GM21529 (cell line): ENCODE data around the gene SGIP1.

Source experiments
- ATAC-seq: cut with Tn5 transposase; IDR thresholded peaks from one replicate; pipeline ENCODE4 v1.9.1; 2021; ENCODE audit not compliant: unreplicated experiment

SGIP1 gene

GRCh38 chr1:66521721-66522365 is 12.1 kb upstream of the SGIP1 start:
- ATAC-seq: no peak

GRCh38 chr1:66523562-66523961 is 10.4 kb upstream of the SGIP1 start:
- ATAC-seq: no peak

- no peak for ATAC-seq
Observed at GRCh38 chr1:66525086-66525485, 8.9 kb upstream of the SGIP1 start.

GRCh38 chr1:66526036-66526435 is 7.9 kb upstream of the SGIP1 start:
- no peak for ATAC-seq

- no peak for ATAC-seq
Observed at GRCh38 chr1:66526991-66527390, 7.0 kb upstream of the SGIP1 start.

- no peak for ATAC-seq
Observed at GRCh38 chr1:66527686-66528085, 6.3 kb upstream of the SGIP1 start.

- no peak for ATAC-seq
Observed at GRCh38 chr1:66528580-66528979, 5.4 kb upstream of the SGIP1 start.

- no peak for ATAC-seq
Observed at GRCh38 chr1:66532214-66532613, 1.7 kb upstream of the SGIP1 start.

GRCh38 chr1:66532798-66533783 is 862 bp upstream of the SGIP1 start:
- ATAC-seq: no peak

GRCh38 chr1:66535061-66535460 is 1.1 kb downstream of the SGIP1 start:
- ATAC-seq: no peak

- ATAC-seq: no peak
Observed at GRCh38 chr1:66535853-66536252, 1.9 kb downstream of the SGIP1 start.

- no peak for ATAC-seq
Observed at GRCh38 chr1:66537718-66538117, 3.8 kb downstream of the SGIP1 start.

GRCh38 chr1:66539491-66539890 is 5.5 kb downstream of the SGIP1 start:
- ATAC-seq: no peak

- no peak for ATAC-seq
Observed at GRCh38 chr1:66540434-66541032, 6.6 kb downstream of the SGIP1 start.

- ATAC-seq: no peak
Observed at GRCh38 chr1:66542314-66542713, 8.4 kb downstream of the SGIP1 start.

GRCh38 chr1:66542811-66543767 is 9.1 kb downstream of the SGIP1 start:
- ATAC-seq: no peak

- ATAC-seq: no peak
Observed at GRCh38 chr1:66546047-66546810, 12.3 kb downstream of the SGIP1 start.

- ATAC-seq: no peak
Observed at GRCh38 chr1:66549017-66549416, 15.1 kb downstream of the SGIP1 start.

GRCh38 chr1:66550243-66550642 is 16.3 kb downstream of the SGIP1 start:
- ATAC-seq: no peak

- no peak for ATAC-seq
Observed at GRCh38 chr1:66552287-66552686, 18.3 kb downstream of the SGIP1 start.
